ENCODE data around the gene ABCF2.
A peak's percentile ranks its signal among the peaks of the same experiment; 100 is the strongest.

ABCF2 gene

DNA sequence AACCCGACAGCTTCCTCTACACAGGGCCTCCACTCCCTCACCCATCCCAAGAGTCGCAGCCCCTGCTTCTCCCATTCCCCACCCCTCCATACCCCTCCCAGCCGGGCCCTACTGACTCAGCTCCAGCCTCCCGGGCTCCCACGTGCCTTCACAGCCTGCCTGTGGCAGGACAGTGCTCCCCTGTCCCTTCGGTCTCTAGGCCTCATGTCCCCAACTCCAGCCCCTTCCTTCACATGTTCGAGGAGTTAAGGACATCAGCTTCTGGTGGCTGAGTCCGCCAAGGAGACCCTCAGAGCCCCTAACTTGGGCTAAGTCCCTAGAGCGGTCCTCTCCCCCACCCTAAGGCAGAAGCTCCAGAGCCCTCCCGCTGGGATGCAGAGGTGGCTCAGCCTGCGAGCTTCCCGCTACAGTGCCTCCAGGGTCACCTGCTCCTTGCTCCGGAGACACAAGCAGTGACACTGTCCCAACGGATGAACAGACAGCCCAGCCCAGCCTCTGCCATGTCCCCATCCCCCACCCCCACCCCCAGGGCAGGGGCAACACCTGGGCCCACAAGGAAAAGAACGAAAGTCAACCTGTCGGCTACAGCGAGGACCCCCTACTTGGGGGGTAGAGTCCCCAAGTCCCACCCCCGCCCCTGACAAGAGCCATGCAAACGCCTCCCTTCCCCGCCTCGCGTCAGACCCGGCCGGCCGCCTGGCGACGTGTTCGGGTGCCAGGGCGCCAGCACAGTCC is 20.8 kb upstream of the ABCF2 start:
- no peak overlapping the region for H3K27ac Mint-ChIP-seq
- H3K36me3 Mint-ChIP-seq (ENCODE audit: low read depth): no peaks in the 10 kb centered on the region
- DNase-seq: peak; percentile 45
- H3K4me1 Mint-ChIP-seq: peaks cover 75% of the 10 kb centered on the region
- no peaks in the 10 kb centered on the region for H3K9me3 Mint-ChIP-seq
- H3K27me3 Mint-ChIP-seq (ENCODE audit: low read depth, poor library complexity): peaks cover 14% of the 10 kb centered on the region
- TF ChIP-seq, protein P1, sequence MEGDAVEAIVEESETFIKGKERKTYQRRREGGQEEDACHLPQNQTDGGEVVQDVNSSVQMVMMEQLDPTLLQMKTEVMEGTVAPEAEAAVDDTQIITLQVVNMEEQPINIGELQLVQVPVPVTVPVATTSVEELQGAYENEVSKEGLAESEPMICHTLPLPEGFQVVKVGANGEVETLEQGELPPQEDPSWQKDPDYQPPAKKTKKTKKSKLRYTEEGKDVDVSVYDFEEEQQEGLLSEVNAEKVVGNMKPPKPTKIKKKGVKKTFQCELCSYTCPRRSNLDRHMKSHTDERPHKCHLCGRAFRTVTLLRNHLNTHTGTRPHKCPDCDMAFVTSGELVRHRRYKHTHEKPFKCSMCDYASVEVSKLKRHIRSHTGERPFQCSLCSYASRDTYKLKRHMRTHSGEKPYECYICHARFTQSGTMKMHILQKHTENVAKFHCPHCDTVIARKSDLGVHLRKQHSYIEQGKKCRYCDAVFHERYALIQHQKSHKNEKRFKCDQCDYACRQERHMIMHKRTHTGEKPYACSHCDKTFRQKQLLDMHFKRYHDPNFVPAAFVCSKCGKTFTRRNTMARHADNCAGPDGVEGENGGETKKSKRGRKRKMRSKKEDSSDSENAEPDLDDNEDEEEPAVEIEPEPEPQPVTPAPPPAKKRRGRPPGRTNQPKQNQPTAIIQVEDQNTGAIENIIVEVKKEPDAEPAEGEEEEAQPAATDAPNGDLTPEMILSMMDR (IDR thresholded peaks at IDR 0.05): no peak
- H3K4me3 Mint-ChIP-seq: peak overlapping the region; percentile 91

- TF ChIP-seq, protein P1 (IDR thresholded peaks at IDR 0.05): no peak
- Mint-ChIP-seq H3K4me3 (peak overlapping the region; percentile 91), H3K4me1 (peaks cover 68% of the 10 kb centered on the region), H3K27ac (no peak overlapping the region), H3K27me3 (ENCODE audit: low read depth, poor library complexity) (peaks cover 14% of the 10 kb centered on the region), H3K36me3 (ENCODE audit: low read depth) (no peaks in the 10 kb centered on the region), H3K9me3 (no peaks in the 10 kb centered on the region)
- DNase-seq: no peak
Measured at GRCh38 chr7:151246851-151247580, 20.0 kb upstream of the ABCF2 start.

GRCh38 chr7:151246102-151246850 is 19.3 kb upstream of the ABCF2 start:
- Mint-ChIP-seq H3K4me3 (peak overlapping the region; percentile 77), H3K4me1 (peaks cover 65% of the 10 kb centered on the region), H3K27ac (no peak overlapping the region), H3K27me3 (ENCODE audit: low read depth, poor library complexity) (peaks cover 14% of the 10 kb centered on the region), H3K36me3 (ENCODE audit: low read depth) (no peaks in the 10 kb centered on the region), H3K9me3 (no peaks in the 10 kb centered on the region)
- DNase-seq: peak; percentile 16
- TF ChIP-seq, protein P1 (IDR thresholded peaks at IDR 0.05): no peak

GRCh38 chr7:151245360-151246101 is 18.5 kb upstream of the ABCF2 start:
- H3K4me3 Mint-ChIP-seq: peak overlapping the region; percentile 77
- H3K4me1 Mint-ChIP-seq: peaks cover 62% of the 10 kb centered on the region
- peaks cover 14% of the 10 kb centered on the region for H3K27me3 Mint-ChIP-seq (ENCODE audit: low read depth, poor library complexity)
- TF ChIP-seq, protein P1 (IDR thresholded peaks at IDR 0.05): peak; percentile 55
- no peaks in the 10 kb centered on the region for H3K9me3 Mint-ChIP-seq
- H3K36me3 Mint-ChIP-seq (ENCODE audit: low read depth): no peaks in the 10 kb centered on the region
- H3K27ac Mint-ChIP-seq: no peak overlapping the region
- DNase-seq: peak; percentile 76

- DNase-seq: peak; percentile 19
- peaks cover 4% of the 10 kb centered on the region for H3K36me3 Mint-ChIP-seq (ENCODE audit: low read depth)
- peak overlapping the region; percentile 70 for H3K4me3 Mint-ChIP-seq
- peaks cover 14% of the 10 kb centered on the region for H3K27me3 Mint-ChIP-seq (ENCODE audit: low read depth, poor library complexity)
- no peaks in the 10 kb centered on the region for H3K9me3 Mint-ChIP-seq
- no peak overlapping the region for H3K27ac Mint-ChIP-seq
- TF ChIP-seq, protein P1 (IDR thresholded peaks at IDR 0.05): no peak
- H3K4me1 Mint-ChIP-seq: peaks cover 62% of the 10 kb centered on the region
Measured at GRCh38 chr7:151244841-151245346, 17.9 kb upstream of the ABCF2 start.

All from nephron progenitor cell (in vitro differentiated cells).